ENCODE results near the gene MYO6. TPM values are rescaled to one million over a fixed set of nuclear protein-coding genes. Genes with fewer than 3 reads are reported as not detected.

Gene MYO6
- total and polyA plus RNA-seq, 2 of the 8 experiments (the other 6 are each of a cell fraction or from before 2014, with no cell fraction given): 8.3 to 21.9 TPM

DNA sequence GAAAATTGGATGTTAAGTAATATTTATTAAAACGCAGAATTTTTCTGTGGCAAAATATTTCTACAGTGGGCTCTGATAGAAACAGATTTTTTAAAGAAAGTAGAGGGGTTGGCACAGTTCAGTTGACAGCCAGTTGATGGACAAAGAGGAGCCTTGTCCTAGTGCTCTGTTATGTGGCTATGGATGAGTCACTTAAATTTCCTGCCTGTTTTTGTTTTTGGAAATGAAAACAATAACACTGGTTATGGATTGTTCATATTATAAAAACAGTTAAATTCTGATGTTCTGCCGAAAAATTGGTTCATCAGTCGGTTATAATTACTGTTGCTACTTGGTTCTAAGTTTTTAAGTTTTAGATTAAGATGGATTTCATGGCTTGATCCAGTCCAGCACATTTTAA lies 42.8 kb downstream of the MYO6 start:
- H3K4ac ChIP-seq (replicated peaks; ENCODE audit: insufficient read length, low read depth, low read length): no peak overlapping the region
- no peak overlapping the region for H3K56ac ChIP-seq (replicated peaks; ENCODE audit: insufficient read length, low read depth, low read length)
- no peak overlapping the region for H2BK5ac ChIP-seq (ENCODE audit: low read depth, low read length)
- no peak overlapping the region for H3K27ac ChIP-seq (ENCODE audit: low read depth, low read length)
- H3K4me3 ChIP-seq (ENCODE audit: extremely low read depth in 1 of 4, insufficient read depth in 2 of 4, low read depth in 3 of 4, low read length in 4 of 4): no peak overlapping the region
- no peak overlapping the region for H2BK120ac ChIP-seq (replicated peaks; ENCODE audit: low read depth, low read length)
- WGBS, 2 experiments (ENCODE audit: extremely low coverage in 1 of 2, insufficient coverage in 1 of 2, insufficient read length in 1 of 2, insufficient replicate concordance in 2 of 2, low coverage in 1 of 2, low lambda C conversion rate in 2 of 2, missing lambda C conversion rate in 1 of 2): 85% methylated on average over 3 of the region's 3 CpGs; no CpG with 5 or more reads in 1 of the 2 experiments
- no peak overlapping the region for H3K18ac ChIP-seq (ENCODE audit: extremely low read depth, low read length)
- CTCF ChIA-PET (ENCODE audit: partially characterized antibody): interaction anchor here (0.7 to 0.9 kb wide), 3 partner anchors 53 to 104 kb away, joined by 3 to 4 read pairs (median 3); no protein-coding TSS in a partner anchor
- no peak overlapping the region for H3K14ac ChIP-seq (ENCODE audit: insufficient read length)
- no peak overlapping the region for H2AK5ac ChIP-seq (ENCODE audit: low read depth, low read length)
- H4K8ac ChIP-seq (ENCODE audit: extremely low read depth, insufficient read depth, low read length): no peak overlapping the region
- no peaks in the 10 kb centered on the region for H3K23me2 ChIP-seq (ENCODE audit: low read depth, low read length)
- POLR2A ChIA-PET (ENCODE audit: partially characterized antibody): interaction anchor here (0.6 kb wide), 1 partner anchor 104 kb away, joined by 3 read pairs; no protein-coding TSS in a partner anchor
- no peaks in the 10 kb centered on the region for H3K27me3 ChIP-seq (replicated peaks in 1 of 4; ENCODE audit: control insufficient read depth in 3 of 4, extremely low read depth in 1 of 4, insufficient read depth in 3 of 4, low read length in 3 of 4)
- H3K9me3 ChIP-seq (ENCODE audit: insufficient read depth in 2 of 2, low read depth in 1 of 2, low read length in 1 of 2): no peaks in the 10 kb centered on the region
- no peak overlapping the region for H2BK20ac ChIP-seq (ENCODE audit: low read length)
- peaks cover 0 to 5% (median 0%) of the 10 kb centered on the region in 4 experiments; a peak in 1 of 7 replicates for H3K4me1 ChIP-seq (replicated peaks in 1 of 4; ENCODE audit: control insufficient read depth in 3 of 4, insufficient read depth in 4 of 4, low read length in 3 of 4)
- H4K91ac ChIP-seq (replicated peaks; ENCODE audit: insufficient read length, low read length): no peak overlapping the region
- H2BK15ac ChIP-seq (ENCODE audit: low read length): no peak overlapping the region
- no peaks in the 10 kb centered on the region for H3K79me2 ChIP-seq (ENCODE audit: control insufficient read depth in 1 of 2, insufficient read depth in 2 of 2, low read length in 2 of 2)
- H3K36me3 ChIP-seq (ENCODE audit: control insufficient read depth in 2 of 4, insufficient read depth in 4 of 4, low read length in 3 of 4): no peaks in the 10 kb centered on the region
- H4K5ac ChIP-seq (ENCODE audit: insufficient read length, low read depth, low read length): no peak overlapping the region
- H3K9ac ChIP-seq (replicated peaks in 1 of 4; ENCODE audit: extremely low read depth in 1 of 4, low read depth in 3 of 4, low read length in 3 of 4): no peak overlapping the region
- H4K20me1 ChIP-seq (replicated peaks in 1 of 2; ENCODE audit: control insufficient read depth in 1 of 2, insufficient read depth in 2 of 2, low read length in 2 of 2): no peaks in the 10 kb centered on the region
- H2AFZ ChIP-seq (ENCODE audit: low read length): no peak overlapping the region
- H3K23ac ChIP-seq (ENCODE audit: insufficient read length): no peak overlapping the region
- no peak overlapping the region for H2BK12ac ChIP-seq (ENCODE audit: low read depth, low read length)
- H3K79me1 ChIP-seq (ENCODE audit: low read depth, low read length): no peaks in the 10 kb centered on the region
- FAIRE-seq (no peak), DNase-seq (ENCODE audit: low read depth in 1 of 2, low spot score in 2 of 2) (no peak)
- no peak overlapping the region for H3K4me2 ChIP-seq (ENCODE audit: insufficient read depth in 1 of 2, low read depth in 2 of 2, low read length in 2 of 2)
- TF ChIP-seq, protein P1, sequence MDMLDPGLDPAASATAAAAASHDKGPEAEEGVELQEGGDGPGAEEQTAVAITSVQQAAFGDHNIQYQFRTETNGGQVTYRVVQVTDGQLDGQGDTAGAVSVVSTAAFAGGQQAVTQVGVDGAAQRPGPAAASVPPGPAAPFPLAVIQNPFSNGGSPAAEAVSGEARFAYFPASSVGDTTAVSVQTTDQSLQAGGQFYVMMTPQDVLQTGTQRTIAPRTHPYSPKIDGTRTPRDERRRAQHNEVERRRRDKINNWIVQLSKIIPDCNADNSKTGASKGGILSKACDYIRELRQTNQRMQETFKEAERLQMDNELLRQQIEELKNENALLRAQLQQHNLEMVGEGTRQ (IDR thresholded peaks at IDR 0.05; ENCODE audit: low read length): no peak
- TF ChIP-seq, protein P2, sequence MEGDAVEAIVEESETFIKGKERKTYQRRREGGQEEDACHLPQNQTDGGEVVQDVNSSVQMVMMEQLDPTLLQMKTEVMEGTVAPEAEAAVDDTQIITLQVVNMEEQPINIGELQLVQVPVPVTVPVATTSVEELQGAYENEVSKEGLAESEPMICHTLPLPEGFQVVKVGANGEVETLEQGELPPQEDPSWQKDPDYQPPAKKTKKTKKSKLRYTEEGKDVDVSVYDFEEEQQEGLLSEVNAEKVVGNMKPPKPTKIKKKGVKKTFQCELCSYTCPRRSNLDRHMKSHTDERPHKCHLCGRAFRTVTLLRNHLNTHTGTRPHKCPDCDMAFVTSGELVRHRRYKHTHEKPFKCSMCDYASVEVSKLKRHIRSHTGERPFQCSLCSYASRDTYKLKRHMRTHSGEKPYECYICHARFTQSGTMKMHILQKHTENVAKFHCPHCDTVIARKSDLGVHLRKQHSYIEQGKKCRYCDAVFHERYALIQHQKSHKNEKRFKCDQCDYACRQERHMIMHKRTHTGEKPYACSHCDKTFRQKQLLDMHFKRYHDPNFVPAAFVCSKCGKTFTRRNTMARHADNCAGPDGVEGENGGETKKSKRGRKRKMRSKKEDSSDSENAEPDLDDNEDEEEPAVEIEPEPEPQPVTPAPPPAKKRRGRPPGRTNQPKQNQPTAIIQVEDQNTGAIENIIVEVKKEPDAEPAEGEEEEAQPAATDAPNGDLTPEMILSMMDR (IDR thresholded peaks at IDR 0.05; ENCODE audit: control extremely low read depth in 1 of 3, insufficient read depth in 1 of 3, low read depth in 1 of 3, low read length in 3 of 3): no peak
- TF ChIP-seq NRF1 (IDR thresholded peaks at IDR 0.05; ENCODE audit: low read depth, low read length): no peak
- TF ChIP-seq CBX8 (IDR thresholded peaks at IDR 0.05; ENCODE audit: borderline replicate concordance, low read depth, low read length): no peak
- no peak for TF ChIP-seq SRF (IDR thresholded peaks at IDR 0.05; ENCODE audit: low read depth, low read length)
- TF ChIP-seq ASH2L (IDR thresholded peaks at IDR 0.05; ENCODE audit: low read length): no peak
- no peak for TF ChIP-seq JUND (IDR thresholded peaks at IDR 0.05; ENCODE audit: low read length)
- no peak for TF ChIP-seq CBX5 (IDR thresholded peaks at IDR 0.05; ENCODE audit: low read depth, low read length)
- TF ChIP-seq KDM4A (IDR thresholded peaks at IDR 0.05; ENCODE audit: low read depth, low read length, severe bottlenecking): no peak
- TF ChIP-seq NANOG (IDR thresholded peaks at IDR 0.05; ENCODE audit: insufficient read depth, low read depth, low read length, poor library complexity, severe bottlenecking): no peak

Measured in H1 (cell line).